IMR-90 (cell line): ENCODE measurements around the gene FPR3.

ENCODE experiments used
- MXI1 ChIP-seq: IDR thresholded peaks from 2 replicates; pipeline ENCODE4 v1.6.1; 2012; ENCODE audit warnings: low read depth, mild to moderate bottlenecking, low read length, moderate library complexity, borderline replicate concordance
- RAD21 ChIP-seq: IDR thresholded peaks from 2 replicates; pipeline ENCODE4 v1.6.1; 2012; ENCODE audit warnings: low read length, improper control_type of control experiment
- RFX5 ChIP-seq: IDR thresholded peaks from 2 replicates; pipeline ENCODE4 v1.8.0; 2012; ENCODE audit warnings: low read depth, mild to moderate bottlenecking, low read length, moderate library complexity
- TF ChIP-seq, protein P1 (sequence below): conservative IDR thresholded peaks from 2 replicates; pipeline ENCODE4 v1.5.1; 2012; ENCODE audit warnings: mild to moderate bottlenecking, low read depth, low read length, improper control_type of control experiment

DNA sequence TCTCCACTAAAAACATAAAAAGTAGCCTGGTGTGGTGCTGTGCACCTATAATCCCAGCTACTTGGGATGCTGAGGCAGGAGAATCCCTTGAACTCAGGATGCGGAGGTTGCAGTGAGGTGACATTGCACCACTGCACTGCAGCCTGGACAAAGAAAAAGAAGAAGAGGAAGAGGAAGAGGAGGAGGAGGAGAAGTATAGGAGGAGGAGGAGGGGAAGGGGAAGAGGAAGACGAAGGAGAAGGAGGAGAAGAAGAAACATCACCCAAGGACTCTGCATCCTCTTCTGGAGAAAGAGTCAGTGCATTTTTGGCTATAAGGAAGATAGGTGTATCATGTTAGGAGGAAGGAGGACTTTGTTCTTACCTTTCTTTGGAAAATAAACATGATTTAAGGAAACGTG, 13.0 kb upstream of the FPR3 start:
- TF ChIP-seq, protein P1, sequence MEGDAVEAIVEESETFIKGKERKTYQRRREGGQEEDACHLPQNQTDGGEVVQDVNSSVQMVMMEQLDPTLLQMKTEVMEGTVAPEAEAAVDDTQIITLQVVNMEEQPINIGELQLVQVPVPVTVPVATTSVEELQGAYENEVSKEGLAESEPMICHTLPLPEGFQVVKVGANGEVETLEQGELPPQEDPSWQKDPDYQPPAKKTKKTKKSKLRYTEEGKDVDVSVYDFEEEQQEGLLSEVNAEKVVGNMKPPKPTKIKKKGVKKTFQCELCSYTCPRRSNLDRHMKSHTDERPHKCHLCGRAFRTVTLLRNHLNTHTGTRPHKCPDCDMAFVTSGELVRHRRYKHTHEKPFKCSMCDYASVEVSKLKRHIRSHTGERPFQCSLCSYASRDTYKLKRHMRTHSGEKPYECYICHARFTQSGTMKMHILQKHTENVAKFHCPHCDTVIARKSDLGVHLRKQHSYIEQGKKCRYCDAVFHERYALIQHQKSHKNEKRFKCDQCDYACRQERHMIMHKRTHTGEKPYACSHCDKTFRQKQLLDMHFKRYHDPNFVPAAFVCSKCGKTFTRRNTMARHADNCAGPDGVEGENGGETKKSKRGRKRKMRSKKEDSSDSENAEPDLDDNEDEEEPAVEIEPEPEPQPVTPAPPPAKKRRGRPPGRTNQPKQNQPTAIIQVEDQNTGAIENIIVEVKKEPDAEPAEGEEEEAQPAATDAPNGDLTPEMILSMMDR, result no peak
- TF ChIP-seq MXI1 (no peak), RFX5 (no peak), RAD21 (no peak)
